Endodermal cell (in vitro differentiated cells): ENCODE data around the gene CRCP. TPM values are rescaled to one million over a fixed set of nuclear protein-coding genes. Genes with fewer than 3 reads are reported as not detected.
A peak's percentile ranks its signal among the peaks of the same experiment; 100 is the strongest.

ENCODE experiments used
- DNase-seq: peaks from one replicate; pipeline ENCODE4 v3.0.0-alpha.2; 2017
- H3K27ac ChIP-seq: 2 replicates; pipeline ENCODE4 v1.5.1; 2013; ENCODE audit warnings: mild to moderate bottlenecking, low read depth, low read length, moderate library complexity
- H3K27me3 ChIP-seq: 2 replicates; pipeline ENCODE4 v1.6.1; 2013; ENCODE audit warnings: mild to moderate bottlenecking, low read length, moderate library complexity; ENCODE audit not compliant: insufficient read depth, control insufficient read depth, poor library complexity, severe bottlenecking
- H3K36me3 ChIP-seq: 2 replicates; pipeline ENCODE4 v1.7.0; 2013; ENCODE audit warnings: mild to moderate bottlenecking, low read length, moderate library complexity; ENCODE audit not compliant: control insufficient read depth, insufficient read depth
- H3K4me1 ChIP-seq: one replicate; pipeline ENCODE4 v1.7.0; 2013; ENCODE audit warnings: low read length; ENCODE audit not compliant: control insufficient read depth, insufficient read depth
- H3K4me3 ChIP-seq: 2 replicates; pipeline ENCODE4 v1.5.1; 2013; ENCODE audit warnings: mild to moderate bottlenecking, low read length, moderate library complexity
- H3K9ac ChIP-seq: 2 replicates; pipeline ENCODE4 v1.6.1; 2013; ENCODE audit warnings: mild to moderate bottlenecking, low read length, moderate library complexity; ENCODE audit not compliant: poor library complexity, severe bottlenecking; ENCODE audit errors: extremely low read depth
- H3K9me3 ChIP-seq: 2 replicates; pipeline ENCODE4 v1.6.1; 2013; ENCODE audit warnings: mild to moderate bottlenecking, low read length, moderate library complexity; ENCODE audit not compliant: control insufficient read depth
- H3K27ac Mint-ChIP-seq: 2 replicates; pipeline ENCODE4 v1.8.0; 2020; ENCODE audit warnings: mixed read lengths
- H3K27me3 Mint-ChIP-seq: 2 replicates; pipeline ENCODE4 v1.8.0; 2021; ENCODE audit warnings: mild to moderate bottlenecking, mixed read lengths; ENCODE audit not compliant: insufficient read depth
- H3K36me3 Mint-ChIP-seq: 2 replicates; pipeline ENCODE4 v1.8.0; 2020; ENCODE audit warnings: low read depth, mixed read lengths
- H3K4me1 Mint-ChIP-seq: 2 replicates; pipeline ENCODE4 v1.8.0; 2020; ENCODE audit warnings: mixed read lengths
- H3K4me3 Mint-ChIP-seq: 2 replicates; pipeline ENCODE4 v1.8.0; 2020; ENCODE audit warnings: mild to moderate bottlenecking, moderate library complexity, mixed read lengths
- H3K9me3 Mint-ChIP-seq: 2 replicates; pipeline ENCODE4 v1.8.0; 2020; ENCODE audit warnings: mild to moderate bottlenecking, mixed read lengths
- WGBS, 2 experiments: methylation state at CpG; one replicate each; pipeline versions ENCODE4 v1.1.5 to v1.1.7; 2013; ENCODE audit warnings: missing lambda C conversion rate in 2 of 2, mixed read lengths in 1 of 2; ENCODE audit not compliant: insufficient coverage in 1 of 2, insufficient read length in 1 of 2; 5-methylcytosine and 5-hydroxymethylcytosine counted together
- total RNA-seq, 2 donors: library from RNA; stranded (reverse); fragmentation: NEBNext Ultra II Directional in 1 of 2; extraction: Animal tissue kit (Norgen Biotek cat#: 25700) in 1 of 2; gene quantifications; 2 replicates in 1 of 2; 3 replicates in 1 of 2; pipeline ENCODE4 v1.2.1, GENCODE V29; 2021
- TF ChIP-seq, protein P1 (sequence below): fragments of 200-600 bp; sonication (generic); conservative IDR thresholded peaks from 2 replicates; pipeline ENCODE4 v1.5.0; 2021; ENCODE audit warnings: antibody characterized with exemption, mild to moderate bottlenecking

CRCP gene
- total RNA-seq, 2 donors from 2014 or later, result 25.9 to 27.8 TPM

DNA sequence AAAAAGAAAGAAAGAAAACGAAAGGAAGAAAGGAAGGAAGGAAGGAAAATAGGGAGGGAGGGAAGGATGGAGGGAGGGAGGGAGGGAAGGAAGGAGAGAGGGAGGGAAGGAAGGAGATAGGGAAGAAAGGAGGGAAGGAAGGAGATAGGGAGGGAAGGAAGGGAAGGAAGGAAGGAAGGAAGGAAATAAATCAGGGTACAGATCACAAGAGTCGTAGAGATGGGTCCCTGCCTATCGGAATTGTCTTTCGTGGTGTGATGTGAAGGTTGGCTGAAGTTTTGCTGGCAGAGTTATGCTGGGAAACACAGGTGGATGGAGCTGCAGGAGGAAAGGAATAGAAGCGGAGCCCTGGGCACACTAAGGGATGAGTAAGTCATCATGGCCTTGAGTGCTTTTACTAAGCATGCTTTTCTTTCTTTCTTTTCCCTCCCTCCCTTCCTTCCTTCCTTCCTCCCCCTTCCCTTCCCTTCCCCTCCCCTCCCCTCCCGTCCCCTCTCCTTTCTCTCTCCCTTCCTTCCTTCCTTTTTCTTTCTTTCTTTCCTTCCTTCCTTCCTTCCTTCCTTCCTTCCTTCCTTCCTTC lies 78.6 kb downstream of the CRCP start:
- H3K27ac Mint-ChIP-seq, result no peak overlapping the region
- Histone ChIP-seq H3K36me3 (no peaks in the 10 kb centered on the region), H3K4me3 (no peak overlapping the region), H3K27me3 (no peaks in the 10 kb centered on the region), H3K27ac (no peak overlapping the region), H3K9ac (no peak overlapping the region), H3K4me1 (no peaks in the 10 kb centered on the region), H3K9me3 (no peaks in the 10 kb centered on the region)
- H3K27me3 Mint-ChIP-seq, result peaks cover 11% of the 10 kb centered on the region
- WGBS, 2 experiments, result 88 to 93% methylated on average over 4 to 6 of the region's 6 CpGs
- H3K9me3 Mint-ChIP-seq, result no peaks in the 10 kb centered on the region
- H3K36me3 Mint-ChIP-seq, result no peaks in the 10 kb centered on the region
- no peak for DNase-seq
- H3K4me3 Mint-ChIP-seq, result no peak overlapping the region
- TF ChIP-seq, protein P1, sequence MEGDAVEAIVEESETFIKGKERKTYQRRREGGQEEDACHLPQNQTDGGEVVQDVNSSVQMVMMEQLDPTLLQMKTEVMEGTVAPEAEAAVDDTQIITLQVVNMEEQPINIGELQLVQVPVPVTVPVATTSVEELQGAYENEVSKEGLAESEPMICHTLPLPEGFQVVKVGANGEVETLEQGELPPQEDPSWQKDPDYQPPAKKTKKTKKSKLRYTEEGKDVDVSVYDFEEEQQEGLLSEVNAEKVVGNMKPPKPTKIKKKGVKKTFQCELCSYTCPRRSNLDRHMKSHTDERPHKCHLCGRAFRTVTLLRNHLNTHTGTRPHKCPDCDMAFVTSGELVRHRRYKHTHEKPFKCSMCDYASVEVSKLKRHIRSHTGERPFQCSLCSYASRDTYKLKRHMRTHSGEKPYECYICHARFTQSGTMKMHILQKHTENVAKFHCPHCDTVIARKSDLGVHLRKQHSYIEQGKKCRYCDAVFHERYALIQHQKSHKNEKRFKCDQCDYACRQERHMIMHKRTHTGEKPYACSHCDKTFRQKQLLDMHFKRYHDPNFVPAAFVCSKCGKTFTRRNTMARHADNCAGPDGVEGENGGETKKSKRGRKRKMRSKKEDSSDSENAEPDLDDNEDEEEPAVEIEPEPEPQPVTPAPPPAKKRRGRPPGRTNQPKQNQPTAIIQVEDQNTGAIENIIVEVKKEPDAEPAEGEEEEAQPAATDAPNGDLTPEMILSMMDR, result no peak
- H3K4me1 Mint-ChIP-seq, result no peaks in the 10 kb centered on the region

- peak overlapping the region; percentile 45 for H3K27ac Mint-ChIP-seq
- H3K36me3 ChIP-seq, result no peaks in the 10 kb centered on the region
- peak; percentile 50 for DNase-seq
- H3K9me3 ChIP-seq, result no peaks in the 10 kb centered on the region
- H3K4me1 ChIP-seq, result no peaks in the 10 kb centered on the region
- H3K9me3 Mint-ChIP-seq, result no peaks in the 10 kb centered on the region
- no peaks in the 10 kb centered on the region for H3K27me3 ChIP-seq
- H3K9ac ChIP-seq, result no peak overlapping the region
- TF ChIP-seq, protein P1, result no peak
- H3K4me3 Mint-ChIP-seq, result no peak overlapping the region
- H3K27ac ChIP-seq, result no peak overlapping the region
- WGBS, 2 experiments, result 81 to 83% methylated on average over 1 to 2 of the region's 2 CpGs
- H3K27me3 Mint-ChIP-seq, result peaks cover 12% of the 10 kb centered on the region
- H3K4me1 Mint-ChIP-seq, result peaks cover 3% of the 10 kb centered on the region
- H3K4me3 ChIP-seq, result no peak overlapping the region
- H3K36me3 Mint-ChIP-seq, result no peaks in the 10 kb centered on the region
Observed at GRCh38 chr7:66198469-66198868, 83.8 kb downstream of the CRCP start.

GRCh38 chr7:66198956-66199355 lies 84.3 kb downstream of the CRCP start:
- Mint-ChIP-seq H3K36me3 (no peaks in the 10 kb centered on the region), H3K9me3 (no peaks in the 10 kb centered on the region), H3K4me1 (peaks cover 3% of the 10 kb centered on the region), H3K27me3 (peaks cover 15% of the 10 kb centered on the region), H3K27ac (no peak overlapping the region), H3K4me3 (no peak overlapping the region)
- no peaks in the 10 kb centered on the region for H3K27me3 ChIP-seq
- no peak overlapping the region for H3K4me3 ChIP-seq
- H3K36me3 ChIP-seq, result no peaks in the 10 kb centered on the region
- WGBS, 2 experiments, result 77 to 87% methylated on average over 4 of the region's 4 CpGs
- TF ChIP-seq, protein P1, result peak; percentile 47
- H3K27ac ChIP-seq, result no peak overlapping the region
- peak; percentile 56 for DNase-seq
- no peaks in the 10 kb centered on the region for H3K9me3 ChIP-seq
- H3K4me1 ChIP-seq, result no peaks in the 10 kb centered on the region
- H3K9ac ChIP-seq, result no peak overlapping the region
